Breast epithelium (tissue), 3 donors: ENCODE results near the gene PDCD2.

Experiments
- POLR2AphosphoS5 ChIP-seq, 3 donors: sonication (generic); formaldehyde crosslinking; IDR thresholded peaks; one replicate each; pipeline ENCODE4 v1.6.1; 2017; ENCODE audit warnings: antibody characterized with exemption in 3 of 3
- TF ChIP-seq, protein P1 (sequence below), 3 donors: fragments of 450-650 bp; IDR thresholded peaks; one replicate each; pipeline ENCODE4 v1.5.1; 2016 to 2017; ENCODE audit warnings: antibody characterized with exemption in 3 of 3, mild to moderate bottlenecking in 3 of 3, moderate library complexity in 3 of 3

DNA sequence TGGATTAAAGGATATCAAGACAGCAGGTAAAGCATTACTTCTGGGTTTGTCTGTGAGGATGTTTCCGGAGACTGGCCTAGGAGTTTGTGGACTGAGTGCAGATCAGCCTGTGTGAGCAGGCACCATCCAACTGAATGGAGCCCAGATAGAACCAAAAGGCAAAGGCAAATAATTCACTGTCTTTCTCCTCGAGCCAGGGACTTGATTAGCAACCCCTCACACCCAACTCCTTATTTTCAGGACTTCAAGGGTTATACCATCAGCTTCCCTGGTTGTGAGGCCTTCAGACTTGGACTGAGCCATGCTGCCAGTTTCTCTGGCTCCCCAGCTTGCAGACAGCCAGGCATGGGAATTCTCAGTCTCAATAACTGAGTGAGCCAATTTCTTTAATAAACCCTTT lies 50.6 kb downstream of the PDCD2 start:
- TF ChIP-seq, protein P1, sequence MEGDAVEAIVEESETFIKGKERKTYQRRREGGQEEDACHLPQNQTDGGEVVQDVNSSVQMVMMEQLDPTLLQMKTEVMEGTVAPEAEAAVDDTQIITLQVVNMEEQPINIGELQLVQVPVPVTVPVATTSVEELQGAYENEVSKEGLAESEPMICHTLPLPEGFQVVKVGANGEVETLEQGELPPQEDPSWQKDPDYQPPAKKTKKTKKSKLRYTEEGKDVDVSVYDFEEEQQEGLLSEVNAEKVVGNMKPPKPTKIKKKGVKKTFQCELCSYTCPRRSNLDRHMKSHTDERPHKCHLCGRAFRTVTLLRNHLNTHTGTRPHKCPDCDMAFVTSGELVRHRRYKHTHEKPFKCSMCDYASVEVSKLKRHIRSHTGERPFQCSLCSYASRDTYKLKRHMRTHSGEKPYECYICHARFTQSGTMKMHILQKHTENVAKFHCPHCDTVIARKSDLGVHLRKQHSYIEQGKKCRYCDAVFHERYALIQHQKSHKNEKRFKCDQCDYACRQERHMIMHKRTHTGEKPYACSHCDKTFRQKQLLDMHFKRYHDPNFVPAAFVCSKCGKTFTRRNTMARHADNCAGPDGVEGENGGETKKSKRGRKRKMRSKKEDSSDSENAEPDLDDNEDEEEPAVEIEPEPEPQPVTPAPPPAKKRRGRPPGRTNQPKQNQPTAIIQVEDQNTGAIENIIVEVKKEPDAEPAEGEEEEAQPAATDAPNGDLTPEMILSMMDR (IDR thresholded peaks at IDR 0.05), result no peak
- no peak for TF ChIP-seq POLR2AphosphoS5 (IDR thresholded peaks at IDR 0.05)
